Activated CD4-positive, CD25-positive, alpha-beta regulatory T cell treated with anti-CD3 and anti-CD28 coated beads, Interleukin-2, amount 50 U/mL, for 24 hours (primary cell): ENCODE data around the gene SLC35D1.
A peak's percentile ranks its signal among the peaks of the same experiment; 100 is the strongest.
"Not testable (repeated sequence)": the region's sequence is repeated elsewhere in the genome, so short reads cannot be mapped to it uniquely, and the experiment has no call there.

Experiments used
- ATAC-seq, 2 donors: fragments of 150-1000 bp; cut with Tn5 transposase; one replicate each; pipeline ENCODE4 v1.10.0; 2021; ENCODE audit warnings: mild to moderate bottlenecking in 1 of 2, moderate library complexity in 1 of 2

Gene SLC35D1

GRCh38 chr1:66982561-66983260, 71.2 kb downstream of the SLC35D1 start:
- ATAC-seq, result no peak

- ATAC-seq, result peak; percentile 59 to 70
Observed at GRCh38 chr1:66981679-66982078, 72.3 kb downstream of the SLC35D1 start.

GRCh38 chr1:66980745-66981367, 73.1 kb downstream of the SLC35D1 start:
- no peak for ATAC-seq

GRCh38 chr1:66979621-66980020, 74.3 kb downstream of the SLC35D1 start:
- ATAC-seq, result not testable (repeated sequence)

- ATAC-seq, result no peak
Observed at GRCh38 chr1:66978201-66978600, 75.7 kb downstream of the SLC35D1 start.

GRCh38 chr1:66968574-66968973, 85.4 kb downstream of the SLC35D1 start:
- no peak for ATAC-seq

GRCh38 chr1:66966188-66966873, 87.6 kb downstream of the SLC35D1 start:
- not testable (repeated sequence) for ATAC-seq

GRCh38 chr1:66957938-66958337, 96.0 kb downstream of the SLC35D1 start:
- ATAC-seq, result no peak

GRCh38 chr1:66954208-66954607, 99.7 kb downstream of the SLC35D1 start:
- peak; percentile 38 to 75 for ATAC-seq

GRCh38 chr1:66951513-66951912, 102.4 kb downstream of the SLC35D1 start:
- no peak for ATAC-seq
